ENCODE results near the gene DFFA. TPM values are rescaled to one million over a fixed set of nuclear protein-coding genes. Genes with fewer than 3 reads are reported as not detected.

Gene DFFA
- total and polyA plus RNA-seq, 9 of the 15 experiments (the other 6 are each of a cell fraction or from before 2014, with no cell fraction given) = 39.6 to 74.8 (median 59.2) TPM

GRCh38 chr1:10450156-10450814 is 22.0 kb downstream of the DFFA start (continued):
- no peak for TF ChIP-seq HES1 (IDR thresholded peaks at IDR 0.05; ENCODE audit: low read depth)
- no peak for TF ChIP-seq EHMT2 (IDR thresholded peaks at IDR 0.05)

GRCh38 chr1:10449751-10450150 is 22.6 kb downstream of the DFFA start, which contains the start of gene CORT:
TSS of gene CORT (plus strand) at chr1:10450031. CDS start at chr1:10450224, 193 bp downstream.
- WGBS (ENCODE audit: insufficient coverage, low coverage, missing lambda C conversion rate) = 78% methylated on average over 10 of the region's 10 CpGs
- ATAC-seq (no peak), FAIRE-seq (no peak), DNase-seq (ENCODE audit: extremely low read depth in 1 of 4, low spot score in 3 of 4) (no peak)
- H3K4me2 ChIP-seq (ENCODE audit: insufficient read depth, low read length) = no peak within 1 kb of the TSS
- peaks cover 0 to 7% of the 10 kb centered on the region in 2 experiments; a peak in 1 of 5 replicates for H3K4me1 ChIP-seq (replicated peaks in 1 of 2; ENCODE audit: control insufficient read depth in 2 of 2, insufficient read depth in 2 of 2, low read length in 2 of 2)
- intact Hi-C loops (cut with micrococcal nuclease) (no loop called here), in situ Hi-C loops (cut with MboI) (no loop called here)
- H3K9me3 ChIP-seq (replicated peaks; ENCODE audit: control insufficient read depth, insufficient read depth, low read depth, low read length) = no peaks in the 10 kb centered on the region; the same call in 1 of the 2 replicates
- H2AFZ ChIP-seq (ENCODE audit: low read depth, low read length) = no peak within 1 kb of the TSS
- H3K9me1 ChIP-seq (ENCODE audit: control insufficient read depth, insufficient read depth, low read length) = no peaks in the 10 kb centered on the region
- CTCF ChIA-PET (ENCODE audit: low intra/inter-chr PET ratio) = no interaction called here
- no peaks in the 10 kb centered on the region for H4K20me1 ChIP-seq (replicated peaks; ENCODE audit: control insufficient read depth, insufficient read depth, low read length)
- no peaks in the 10 kb centered on the region for H3K79me2 ChIP-seq (ENCODE audit: control insufficient read depth, insufficient read depth, low read length)
- POLR2A ChIA-PET = interaction anchor here (0.6 to 2.9 kb wide), 8 partner anchors 10 to 1346 kb away, joined by 3 to 9 read pairs (median 3); partner anchors contain the start of gene PGD
- H3K27me3 ChIP-seq (ENCODE audit: control insufficient read depth in 2 of 2, insufficient read depth in 2 of 2, low read length in 2 of 2) = no peaks in the 10 kb centered on the region
- no peaks in the 10 kb centered on the region; the same call in 2 of the 3 replicates for H3K36me3 ChIP-seq (ENCODE audit: control insufficient read depth, insufficient read depth, low read length)
- no peak within 1 kb of the TSS for H3K4me3 ChIP-seq
- H3K9ac ChIP-seq (ENCODE audit: insufficient read depth in 1 of 2, low read depth in 2 of 2, low read length in 2 of 2) = peak within 1 kb of the TSS in 1 of 2 experiments; percentile 18; a peak in 2 of 4 replicates
- BruUV-seq (replicated peaks) = no TSS peak
- H3K27ac ChIP-seq (ENCODE audit: extremely low read depth, low read depth, low read length) = no peak within 1 kb of the TSS
- TF ChIP-seq MLX (CRISPR knock-in tag; conservative IDR thresholded peaks at IDR 0.05) (no peak), CHD4 (IDR thresholded peaks at IDR 0.05; ENCODE audit: insufficient read depth, insufficient replicate concordance, low read depth, low read length, poor library complexity, severe bottlenecking) (no peak), ZFP1 (CRISPR knock-in tag; IDR thresholded peaks at IDR 0.05) (no peak), EWSR1 (IDR thresholded peaks at IDR 0.05; ENCODE audit: borderline replicate concordance, low read depth, partially characterized antibody) (no peak), PATZ1 (CRISPR knock-in tag; IDR thresholded peaks at IDR 0.05; ENCODE audit: borderline replicate concordance) (no peak), ELF1 (tag; IDR thresholded peaks at IDR 0.05) (no peak), RBM17 (IDR thresholded peaks at IDR 0.05; ENCODE audit: borderline replicate concordance, low read depth, low read length) (no peak), ZNF146 (CRISPR knock-in tag; IDR thresholded peaks at IDR 0.05; ENCODE audit: unreplicated experiment) (no peak), GTF3C2 (IDR thresholded peaks at IDR 0.05; ENCODE audit: borderline replicate concordance, extremely low read depth, insufficient read length) (no peak), PHB (CRISPR knock-in tag; IDR thresholded peaks at IDR 0.05) (no peak), ZNF77 (CRISPR knock-in tag; IDR thresholded peaks at IDR 0.05) (no peak)

Data from K562 (cell line).